Mammary epithelial cell (primary cell): Measurements from ENCODE around the gene GAK.

Experiments
- CTCF ChIP-seq, 2 donors: IDR thresholded peaks in 1 of 2; conservative IDR thresholded peaks in 1 of 2; 2 replicates each; pipeline ENCODE4 v1.5.1; 2011 to 2012; ENCODE audit warnings: inconsistent platforms in 2 of 2, low read length in 2 of 2, mild to moderate bottlenecking in 2 of 2, control low read depth in 1 of 2, low read depth in 1 of 2; ENCODE audit not compliant: insufficient read depth in 1 of 2; ENCODE audit errors: extremely low read depth in 1 of 2
- EZH2 ChIP-seq: IDR thresholded peaks from 2 replicates; pipeline ENCODE4 v1.6.1; 2012; ENCODE audit warnings: low read length, inconsistent platforms, borderline replicate concordance

- TF ChIP-seq CTCF (conservative IDR thresholded peaks at IDR 0.05 in 1 of 2, IDR thresholded peaks at IDR 0.05 in 1 of 2; ENCODE audit: extremely low read depth in 1 of 2, insufficient read depth in 1 of 2, low read depth in 1 of 2, low read length in 2 of 2) (no peak), EZH2 (no peak)
These were observed 72.6 kb downstream of the GAK start for GRCh38 chr4:859496-859895.
